Heart left ventricle (tissue), 13 donors: ENCODE data around the gene COL23A1.

ENCODE experiments used
- POLR2A ChIP-seq, 2 donors: fragments of 450-650 bp; IDR thresholded peaks; one replicate each; pipeline ENCODE4 v1.6.1; 2017; ENCODE audit warnings: antibody characterized with exemption in 2 of 2, mild to moderate bottlenecking in 2 of 2, moderate library complexity in 2 of 2
- TF ChIP-seq, protein P1 (sequence below), 12 donors: fragments of 200-600 bp; sonication (generic) in 4 of 12; IDR thresholded peaks; one replicate each; pipeline versions ENCODE4 v1.5.0 to v1.8.0; 2018 to 2022; ENCODE audit warnings: antibody characterized with exemption in 12 of 12, mild to moderate bottlenecking in 5 of 12
- donor health status: ischemic (EF 13 %, LVEDD 7.1; RV severe dilation, severe dysfunction).
- donor health status: DM: no; HTN: yes; CAD: no.
- donor health status: DM: no; HTN: no; CAD: no.
- donor health status: ischemic (EF 25% LVEDD 6.9; RV normal size, moderate dysfunction).
- donor health status: ischemic (EF 25% LVEDD 5.7; RV mildly dilated, moderate dysfunction).
- donor health status: ischemic (EF 35%, LVEDD 5.7; RV mildly dilated, moderate dysfunction).
- donor health status: nonischemic (EF 11% LVEDD 7.7; RV severe dilation, severe dysfunction).
- donor health status: DM: yes; HTN: yes; CAD: no.
- donor health status: PGD.
- donor health status: ischemic (EF 29% LVEDD 5.4; RV normal size, mild dysfunction).
- donor health status: nonischemic (EF 23%, LVEDD 6.1; RV moderate dilation, normal function).

DNA sequence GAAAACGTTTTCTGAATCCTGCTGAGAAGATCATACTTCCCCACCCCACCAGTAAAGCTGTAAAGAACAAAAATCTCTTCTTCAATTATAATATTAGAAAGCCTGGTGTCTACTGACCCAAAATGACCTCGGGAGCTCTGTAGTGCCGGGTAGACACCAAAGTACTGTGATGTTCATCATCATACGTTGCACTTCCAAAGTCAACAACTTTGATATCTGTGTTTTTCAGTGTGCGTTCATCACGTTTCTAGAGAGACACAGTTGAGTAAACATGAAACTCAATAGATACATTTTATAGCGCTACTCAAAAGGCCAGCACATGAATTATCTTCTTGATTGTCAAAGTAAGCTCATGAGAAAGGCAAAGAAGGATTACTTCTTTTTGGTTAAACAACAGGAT is 22.1 kb upstream of the COL23A1 start:
- TF ChIP-seq, protein P1, sequence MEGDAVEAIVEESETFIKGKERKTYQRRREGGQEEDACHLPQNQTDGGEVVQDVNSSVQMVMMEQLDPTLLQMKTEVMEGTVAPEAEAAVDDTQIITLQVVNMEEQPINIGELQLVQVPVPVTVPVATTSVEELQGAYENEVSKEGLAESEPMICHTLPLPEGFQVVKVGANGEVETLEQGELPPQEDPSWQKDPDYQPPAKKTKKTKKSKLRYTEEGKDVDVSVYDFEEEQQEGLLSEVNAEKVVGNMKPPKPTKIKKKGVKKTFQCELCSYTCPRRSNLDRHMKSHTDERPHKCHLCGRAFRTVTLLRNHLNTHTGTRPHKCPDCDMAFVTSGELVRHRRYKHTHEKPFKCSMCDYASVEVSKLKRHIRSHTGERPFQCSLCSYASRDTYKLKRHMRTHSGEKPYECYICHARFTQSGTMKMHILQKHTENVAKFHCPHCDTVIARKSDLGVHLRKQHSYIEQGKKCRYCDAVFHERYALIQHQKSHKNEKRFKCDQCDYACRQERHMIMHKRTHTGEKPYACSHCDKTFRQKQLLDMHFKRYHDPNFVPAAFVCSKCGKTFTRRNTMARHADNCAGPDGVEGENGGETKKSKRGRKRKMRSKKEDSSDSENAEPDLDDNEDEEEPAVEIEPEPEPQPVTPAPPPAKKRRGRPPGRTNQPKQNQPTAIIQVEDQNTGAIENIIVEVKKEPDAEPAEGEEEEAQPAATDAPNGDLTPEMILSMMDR (IDR thresholded peaks at IDR 0.05): no peak
- no peak for TF ChIP-seq POLR2A (IDR thresholded peaks at IDR 0.05)
